Esophagus squamous epithelium (tissue), 4 donors: ENCODE results near the gene LIPM.

Source experiments
- POLR2A ChIP-seq, 4 donors: fragments of 450-650 bp; IDR thresholded peaks; one replicate each; pipeline ENCODE4 v1.6.1; 2017; ENCODE audit warnings: antibody characterized with exemption in 4 of 4, mild to moderate bottlenecking in 4 of 4, moderate library complexity in 3 of 4
- TF ChIP-seq, protein P1 (sequence below), 6 experiments: fragments of 450-650 bp in 4 of 6; fragments of 200-600 bp in 2 of 6; sonication (generic) in 2 of 6; IDR thresholded peaks; one replicate each; pipeline ENCODE4 v1.5.1; 2016 to 2019; ENCODE audit warnings: antibody characterized with exemption in 6 of 6, mild to moderate bottlenecking in 4 of 6, moderate library complexity in 4 of 6

DNA sequence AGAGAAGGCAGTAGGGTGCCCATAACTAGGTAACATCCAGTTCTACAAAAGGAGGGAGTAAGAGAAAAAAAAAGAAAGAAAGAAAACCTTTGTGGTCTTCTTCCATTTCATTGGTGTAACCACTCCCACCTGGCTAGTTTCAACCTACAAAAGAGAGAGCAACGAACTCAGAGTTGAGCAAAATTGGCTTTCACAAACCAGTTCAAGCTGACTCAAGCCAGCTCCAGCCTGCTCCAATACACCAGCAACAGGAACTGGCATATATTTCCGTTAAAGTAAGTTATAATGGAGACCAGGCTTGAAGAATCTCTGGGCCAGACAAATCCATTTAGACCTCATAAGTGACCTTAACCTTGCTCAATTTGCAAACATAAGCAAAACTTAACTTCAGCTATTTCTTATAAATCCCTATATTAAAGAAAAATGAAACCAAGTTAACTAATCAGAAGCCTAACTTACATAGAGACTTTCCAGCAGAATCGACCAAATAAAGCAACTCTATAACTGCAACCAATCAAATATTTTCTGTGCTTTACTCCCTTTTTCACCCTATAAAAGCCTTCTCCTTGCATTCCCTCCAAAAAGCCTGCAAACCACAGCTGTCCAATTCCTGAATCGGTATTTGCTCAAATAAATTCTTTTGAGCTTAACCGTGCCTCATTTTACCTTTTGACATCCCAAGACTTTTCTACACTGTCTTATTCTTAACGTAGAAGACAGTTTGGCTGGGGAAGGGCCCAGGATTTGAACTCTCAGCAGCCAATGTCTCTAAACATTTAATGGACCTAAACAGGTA lies 39.0 kb downstream of the LIPM start:
- TF ChIP-seq, protein P1, sequence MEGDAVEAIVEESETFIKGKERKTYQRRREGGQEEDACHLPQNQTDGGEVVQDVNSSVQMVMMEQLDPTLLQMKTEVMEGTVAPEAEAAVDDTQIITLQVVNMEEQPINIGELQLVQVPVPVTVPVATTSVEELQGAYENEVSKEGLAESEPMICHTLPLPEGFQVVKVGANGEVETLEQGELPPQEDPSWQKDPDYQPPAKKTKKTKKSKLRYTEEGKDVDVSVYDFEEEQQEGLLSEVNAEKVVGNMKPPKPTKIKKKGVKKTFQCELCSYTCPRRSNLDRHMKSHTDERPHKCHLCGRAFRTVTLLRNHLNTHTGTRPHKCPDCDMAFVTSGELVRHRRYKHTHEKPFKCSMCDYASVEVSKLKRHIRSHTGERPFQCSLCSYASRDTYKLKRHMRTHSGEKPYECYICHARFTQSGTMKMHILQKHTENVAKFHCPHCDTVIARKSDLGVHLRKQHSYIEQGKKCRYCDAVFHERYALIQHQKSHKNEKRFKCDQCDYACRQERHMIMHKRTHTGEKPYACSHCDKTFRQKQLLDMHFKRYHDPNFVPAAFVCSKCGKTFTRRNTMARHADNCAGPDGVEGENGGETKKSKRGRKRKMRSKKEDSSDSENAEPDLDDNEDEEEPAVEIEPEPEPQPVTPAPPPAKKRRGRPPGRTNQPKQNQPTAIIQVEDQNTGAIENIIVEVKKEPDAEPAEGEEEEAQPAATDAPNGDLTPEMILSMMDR (IDR thresholded peaks at IDR 0.05), result no peak
- TF ChIP-seq POLR2A (IDR thresholded peaks at IDR 0.05), result no peak
